ENCODE results near the gene NEMF.

The NEMF gene

DNA sequence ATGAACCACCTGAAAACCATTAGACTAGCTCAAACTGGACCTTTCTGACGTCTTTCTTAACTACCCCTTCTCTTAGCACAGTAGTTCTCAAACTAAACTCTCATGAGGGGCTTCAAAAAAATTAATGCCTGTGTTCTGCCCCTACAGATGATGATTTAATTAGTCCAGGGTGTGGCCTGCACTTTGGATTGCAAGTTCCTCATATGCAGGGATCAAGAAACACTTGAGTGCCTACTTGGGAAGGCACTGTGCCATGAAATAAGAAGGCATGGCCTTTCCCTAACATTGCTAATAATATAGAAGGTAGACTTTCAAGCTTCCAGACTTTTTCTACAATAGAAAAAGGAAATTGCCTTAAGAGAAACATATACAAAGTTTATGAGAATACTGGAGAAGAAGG lies 107.4 kb downstream of the NEMF start:
- no peak for TF ChIP-seq GATA3 (IDR thresholded peaks at IDR 0.05; ENCODE audit: low read depth, low read length)

DNA sequence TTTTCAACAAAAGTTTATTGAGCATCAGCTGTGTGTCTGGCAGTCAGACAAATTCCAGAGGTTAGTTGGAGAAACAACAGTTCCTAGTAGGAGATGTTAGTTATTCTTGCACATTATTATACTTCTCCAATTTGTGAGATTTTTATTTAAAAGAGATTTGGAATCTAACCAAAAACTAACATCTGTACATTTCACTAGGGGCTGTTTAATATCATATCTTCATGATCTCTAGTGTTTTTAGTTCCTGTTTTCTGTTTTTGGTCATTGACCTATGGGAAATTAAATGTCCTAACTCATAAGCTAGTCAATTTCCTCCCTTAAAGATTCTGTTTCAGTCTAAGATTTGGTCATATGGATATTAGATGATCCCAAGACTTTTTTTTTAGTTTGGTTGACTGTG lies 118.8 kb downstream of the NEMF start:
- TF ChIP-seq GATA2 (IDR thresholded peaks at IDR 0.05; ENCODE audit: low read depth, low read length), result no peak
- TF ChIP-seq GATA3 (IDR thresholded peaks at IDR 0.05; ENCODE audit: low read depth, low read length), result no peak

DNA sequence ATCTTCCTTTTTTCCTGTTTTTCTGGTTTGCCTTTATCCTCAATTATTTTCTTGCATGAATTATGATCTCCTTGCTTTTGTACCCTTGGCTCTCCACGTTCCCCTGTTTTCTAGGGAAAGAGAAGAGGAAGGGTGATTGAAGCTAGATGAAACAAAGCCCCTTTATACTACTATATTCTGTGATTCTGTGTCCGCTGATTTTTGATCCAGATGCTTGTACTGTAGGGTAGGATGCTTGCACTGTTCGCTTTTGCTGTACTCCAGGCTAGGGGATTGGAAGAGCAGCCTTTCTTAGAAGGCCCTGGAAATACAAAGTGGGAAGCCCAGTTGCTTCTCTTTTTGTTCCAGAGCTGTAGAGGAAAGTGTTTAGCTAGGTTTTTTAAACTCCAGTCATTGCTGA lies 119.7 kb downstream of the NEMF start:
- no peak for TF ChIP-seq GATA2 (IDR thresholded peaks at IDR 0.05; ENCODE audit: low read depth, low read length)
- TF ChIP-seq GATA3 (IDR thresholded peaks at IDR 0.05; ENCODE audit: low read depth, low read length), result no peak

All from SH-SY5Y (cell line).